ENCODE data around the gene MT1M.

Gene MT1M

GRCh38 chr16:56633535-56633934 is 1.1 kb downstream of the MT1M start:
- in situ Hi-C loops (cut with MboI; ENCODE audit: low sequenced_read_pairs, unreplicated experiment): no loop called here
- TF ChIP-seq, protein P1, sequence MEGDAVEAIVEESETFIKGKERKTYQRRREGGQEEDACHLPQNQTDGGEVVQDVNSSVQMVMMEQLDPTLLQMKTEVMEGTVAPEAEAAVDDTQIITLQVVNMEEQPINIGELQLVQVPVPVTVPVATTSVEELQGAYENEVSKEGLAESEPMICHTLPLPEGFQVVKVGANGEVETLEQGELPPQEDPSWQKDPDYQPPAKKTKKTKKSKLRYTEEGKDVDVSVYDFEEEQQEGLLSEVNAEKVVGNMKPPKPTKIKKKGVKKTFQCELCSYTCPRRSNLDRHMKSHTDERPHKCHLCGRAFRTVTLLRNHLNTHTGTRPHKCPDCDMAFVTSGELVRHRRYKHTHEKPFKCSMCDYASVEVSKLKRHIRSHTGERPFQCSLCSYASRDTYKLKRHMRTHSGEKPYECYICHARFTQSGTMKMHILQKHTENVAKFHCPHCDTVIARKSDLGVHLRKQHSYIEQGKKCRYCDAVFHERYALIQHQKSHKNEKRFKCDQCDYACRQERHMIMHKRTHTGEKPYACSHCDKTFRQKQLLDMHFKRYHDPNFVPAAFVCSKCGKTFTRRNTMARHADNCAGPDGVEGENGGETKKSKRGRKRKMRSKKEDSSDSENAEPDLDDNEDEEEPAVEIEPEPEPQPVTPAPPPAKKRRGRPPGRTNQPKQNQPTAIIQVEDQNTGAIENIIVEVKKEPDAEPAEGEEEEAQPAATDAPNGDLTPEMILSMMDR (IDR thresholded peaks at IDR 0.05; ENCODE audit: borderline replicate concordance, control extremely low read depth, extremely low read depth, insufficient read depth, missing control alignments): no peak
- DNase-seq (ENCODE audit: low spot score): no peak

DNA sequence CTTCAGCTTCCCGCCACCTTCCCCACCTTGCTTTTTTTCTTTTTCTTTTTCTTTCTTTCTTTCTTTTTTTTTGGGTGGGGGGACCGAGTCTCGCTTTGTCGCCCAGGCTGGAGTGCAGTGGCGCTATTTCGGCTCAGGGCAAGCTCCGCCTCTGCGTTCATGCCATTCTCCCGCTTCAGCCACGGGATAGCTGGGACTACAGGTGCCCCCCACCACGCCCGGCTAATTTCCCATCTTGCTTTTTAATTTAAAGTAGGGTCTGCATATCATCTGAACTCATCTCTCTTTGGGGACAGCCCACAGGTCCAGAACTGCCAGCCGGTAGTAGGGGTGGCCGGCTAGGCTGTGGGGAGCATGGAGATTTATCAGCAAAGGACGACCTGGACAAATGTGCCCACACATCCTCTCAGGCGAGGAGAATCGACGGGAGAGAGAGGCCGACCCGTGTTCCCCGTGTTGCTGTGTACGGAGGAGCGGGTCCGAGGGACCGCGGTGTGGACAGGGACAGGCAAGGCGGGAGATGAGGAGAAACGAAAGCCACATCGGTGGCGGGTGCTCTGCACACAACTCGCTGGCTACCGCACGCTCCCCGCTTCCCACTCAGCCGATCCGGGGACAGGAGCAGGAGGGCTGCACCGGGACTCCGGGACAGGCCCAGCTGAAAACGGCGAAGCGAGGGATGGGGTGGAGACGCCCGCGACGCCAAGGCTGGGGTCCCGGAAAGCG is 2.4 kb downstream of the MT1M start:
- in situ Hi-C loops (cut with MboI; ENCODE audit: low sequenced_read_pairs, unreplicated experiment): no loop called here
- TF ChIP-seq, protein P1 (IDR thresholded peaks at IDR 0.05; ENCODE audit: borderline replicate concordance, control extremely low read depth, extremely low read depth, insufficient read depth, missing control alignments): no peak
- no peak for DNase-seq (ENCODE audit: low spot score)

DNA sequence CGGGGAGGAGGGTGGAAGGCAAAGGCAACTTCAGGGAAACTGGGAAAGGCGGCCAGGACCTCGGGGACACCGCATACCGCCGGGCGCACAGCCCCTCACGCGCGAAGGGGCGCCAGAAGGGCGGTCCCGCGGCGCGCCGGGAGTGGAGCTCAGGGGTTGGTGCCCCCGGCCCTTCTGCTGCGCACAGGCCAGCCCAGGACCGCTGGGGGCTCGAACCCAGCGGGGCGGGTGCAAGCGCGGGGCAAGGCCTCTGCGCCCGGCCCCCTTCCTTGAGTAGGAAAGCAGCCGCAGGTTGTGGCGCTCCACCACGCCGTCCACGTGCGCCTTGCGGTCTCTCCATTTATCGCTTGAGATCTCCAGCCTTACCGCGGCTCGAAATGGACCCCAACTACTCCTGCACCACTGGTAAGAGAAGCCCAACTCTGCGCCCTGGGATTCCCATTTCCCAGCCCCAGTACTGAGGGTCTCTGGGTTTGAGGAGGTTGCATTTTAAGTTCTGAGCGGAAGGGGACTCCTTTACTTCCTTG is 3.0 kb downstream of the MT1M start:
- TF ChIP-seq, protein P1 (IDR thresholded peaks at IDR 0.05; ENCODE audit: borderline replicate concordance, control extremely low read depth, extremely low read depth, insufficient read depth, missing control alignments): no peak
- no peak for DNase-seq (ENCODE audit: low spot score)
- in situ Hi-C loops (cut with MboI; ENCODE audit: low sequenced_read_pairs, unreplicated experiment): no loop called here

DNA sequence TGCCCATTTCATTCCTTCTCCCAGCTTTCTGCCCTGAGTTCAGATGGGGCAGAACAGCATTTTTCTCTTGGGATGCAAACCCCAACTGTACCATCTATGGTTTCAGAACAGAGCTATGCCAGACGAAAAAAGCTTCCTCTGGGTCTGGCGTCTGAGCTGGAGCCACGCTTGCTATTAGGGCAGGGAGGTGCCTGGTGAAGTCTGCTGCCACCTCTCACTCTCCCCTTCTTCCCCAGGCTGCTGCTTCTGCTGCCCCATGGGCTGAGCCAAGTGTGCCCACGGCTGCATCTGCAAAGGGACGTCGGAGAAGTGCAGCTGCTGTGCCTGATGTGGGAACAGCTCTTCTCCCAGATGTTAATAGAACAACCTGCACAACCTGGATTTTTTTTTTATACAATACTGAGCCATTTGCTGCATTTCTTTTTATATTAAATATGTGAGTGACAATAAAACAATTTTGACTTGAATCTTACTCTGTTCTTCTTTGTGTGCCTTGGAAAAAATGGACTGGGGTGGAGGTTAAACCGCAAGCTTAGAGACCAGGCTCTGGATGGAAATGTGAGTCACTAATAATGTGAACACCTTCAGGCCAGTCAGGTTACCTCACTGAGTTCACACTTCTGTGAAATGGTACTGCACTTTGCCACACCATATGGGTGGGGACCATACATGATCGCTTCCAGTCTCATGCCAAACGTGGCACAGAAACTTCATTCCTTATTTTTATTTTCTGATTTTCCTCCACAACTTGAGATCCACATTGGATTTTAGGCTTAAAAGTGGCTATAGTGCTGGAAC is 4.4 kb downstream of the MT1M start:
- in situ Hi-C loops (cut with MboI; ENCODE audit: low sequenced_read_pairs, unreplicated experiment): no loop called here
- TF ChIP-seq, protein P1 (IDR thresholded peaks at IDR 0.05; ENCODE audit: borderline replicate concordance, control extremely low read depth, extremely low read depth, insufficient read depth, missing control alignments): no peak
- no peak for DNase-seq (ENCODE audit: low spot score)

GRCh38 chr16:56637814-56638750 is 5.6 kb downstream of the MT1M start, which contains the start of gene MT1A:
TSS of gene MT1A (plus strand) at chr16:56638666. CDS start at chr16:56638739, 73 bp downstream.
- no peak for DNase-seq (ENCODE audit: low spot score)
- in situ Hi-C loops (cut with MboI; ENCODE audit: low sequenced_read_pairs, unreplicated experiment): no loop called here

More at GRCh38 chr16:56637814-56638750, 5.6 kb downstream of the MT1M start, which contains the start of gene MT1A:
- TF ChIP-seq, protein P1 (IDR thresholded peaks at IDR 0.05; ENCODE audit: borderline replicate concordance, control extremely low read depth, extremely low read depth, insufficient read depth, missing control alignments): no peak
